SJSA1 (cell line): Measurements from ENCODE around the gene SH3D19. TPM values are rescaled to one million over a fixed set of nuclear protein-coding genes. Genes with fewer than 3 reads are reported as not detected.
"Not testable (repeated sequence)": the region's sequence is repeated elsewhere in the genome, so short reads cannot be mapped to it uniquely, and the experiment has no call there.

Experiments
- DNase-seq, 2 experiments: peaks; one replicate each; pipeline ENCODE4 v3.0.0-alpha.2; 2015 to 2020; ENCODE audit warnings: low spot score in 2 of 2, low read depth in 1 of 2
- H3K27ac ChIP-seq: fragments of 250-450 bp; sonication (Bioruptor Pico); 2 replicates; pipeline ENCODE4 v1.5.1; 2020; ENCODE audit warnings: mild to moderate bottlenecking, moderate library complexity
- H3K27me3 ChIP-seq: fragments of 250-450 bp; sonication (Bioruptor Pico); replicated peaks from 2 replicates; pipeline ENCODE4 v1.5.1; 2020; ENCODE audit warnings: mild to moderate bottlenecking, moderate library complexity
- H3K36me3 ChIP-seq: fragments of 250-450 bp; sonication (Bioruptor Pico); 2 replicates; pipeline ENCODE4 v1.5.1; 2020; ENCODE audit warnings: mild to moderate bottlenecking
- H3K4me1 ChIP-seq: fragments of 250-450 bp; sonication (Bioruptor Pico); replicated peaks from 2 replicates; pipeline ENCODE4 v1.6.1; 2021; ENCODE audit warnings: mild to moderate bottlenecking
- H3K4me3 ChIP-seq: fragments of 250-450 bp; sonication (Bioruptor Pico); 2 replicates; pipeline ENCODE4 v1.5.1; 2020; ENCODE audit warnings: mild to moderate bottlenecking
- H3K9me3 ChIP-seq: fragments of 250-450 bp; sonication (Bioruptor Pico); replicated peaks from 2 replicates; pipeline ENCODE4 v1.5.1; 2020; ENCODE audit warnings: mild to moderate bottlenecking
- total RNA-seq: library from RNA; depleted of rRNA; stranded (reverse); fragments of >200 nt; shearing (Covaris generic); gene quantifications from 2 replicates; pipeline ENCODE4 v1.2.3, GENCODE V29; 2014

The SH3D19 gene
- total RNA-seq, 1 experiment from 2014 or later, result 6.9 TPM

GRCh38 chr4:151251603-151252304 lies 73.7 kb downstream of the SH3D19 start:
- Histone ChIP-seq H3K4me1 (no peaks in the 10 kb centered on the region), H3K4me3 (no peak overlapping the region), H3K27me3 (no peaks in the 10 kb centered on the region; the same call in 1 of the 2 replicates), H3K27ac (no peak overlapping the region), H3K9me3 (no peaks in the 10 kb centered on the region), H3K36me3 (no peaks in the 10 kb centered on the region)
- DNase-seq, result no peak

GRCh38 chr4:151250706-151251105 lies 74.7 kb downstream of the SH3D19 start:
- Histone ChIP-seq H3K27ac (no peak overlapping the region), H3K9me3 (no peaks in the 10 kb centered on the region), H3K36me3 (no peaks in the 10 kb centered on the region), H3K4me1 (no peaks in the 10 kb centered on the region), H3K27me3 (no peaks in the 10 kb centered on the region; the same call in 1 of the 2 replicates), H3K4me3 (no peak overlapping the region)
- no peak for DNase-seq

- Histone ChIP-seq H3K9me3 (no peaks in the 10 kb centered on the region), H3K27me3 (no peaks in the 10 kb centered on the region; the same call in 1 of the 2 replicates), H3K4me1 (no peaks in the 10 kb centered on the region), H3K4me3 (no peak overlapping the region), H3K36me3 (no peaks in the 10 kb centered on the region), H3K27ac (no peak overlapping the region)
- DNase-seq, result no peak
Measured at GRCh38 chr4:151248519-151248918, 76.9 kb downstream of the SH3D19 start.

GRCh38 chr4:151247395-151247794 lies 78.0 kb downstream of the SH3D19 start:
- Histone ChIP-seq H3K9me3 (no peaks in the 10 kb centered on the region), H3K27ac (no peak overlapping the region), H3K4me1 (no peaks in the 10 kb centered on the region), H3K4me3 (no peak overlapping the region), H3K27me3 (no peaks in the 10 kb centered on the region; the same call in 1 of the 2 replicates), H3K36me3 (no peaks in the 10 kb centered on the region)
- no peak for DNase-seq

GRCh38 chr4:151246742-151247141 lies 78.7 kb downstream of the SH3D19 start:
- Histone ChIP-seq H3K27me3 (no peaks in the 10 kb centered on the region; the same call in 1 of the 2 replicates), H3K9me3 (no peaks in the 10 kb centered on the region), H3K4me1 (no peaks in the 10 kb centered on the region), H3K4me3 (no peak overlapping the region), H3K27ac (no peak overlapping the region), H3K36me3 (no peaks in the 10 kb centered on the region)
- DNase-seq, result no peak

- DNase-seq, result no peak
- no peaks in the 10 kb centered on the region for H3K4me1 ChIP-seq
- H3K36me3 ChIP-seq, result no peaks in the 10 kb centered on the region
- no peaks in the 10 kb centered on the region for H3K9me3 ChIP-seq
- H3K4me3 ChIP-seq, result no peak overlapping the region
- no peak overlapping the region for H3K27ac ChIP-seq
- no peaks in the 10 kb centered on the region for H3K27me3 ChIP-seq
Measured at GRCh38 chr4:151242305-151242704, 83.1 kb downstream of the SH3D19 start.

GRCh38 chr4:151239608-151240007 lies 85.8 kb downstream of the SH3D19 start:
- no peaks in the 10 kb centered on the region for H3K4me1 ChIP-seq
- H3K4me3 ChIP-seq, result no peak overlapping the region
- no peak overlapping the region for H3K27ac ChIP-seq
- no peak for DNase-seq
- H3K9me3 ChIP-seq, result no peaks in the 10 kb centered on the region
- no peaks in the 10 kb centered on the region for H3K36me3 ChIP-seq
- no peaks in the 10 kb centered on the region for H3K27me3 ChIP-seq

GRCh38 chr4:151238477-151238876 lies 86.9 kb downstream of the SH3D19 start:
- no peaks in the 10 kb centered on the region for H3K36me3 ChIP-seq
- DNase-seq, result no peak

GRCh38 chr4:151236036-151236435 lies 89.4 kb downstream of the SH3D19 start:
- Histone ChIP-seq H3K9me3 (no peaks in the 10 kb centered on the region), H3K27me3 (no peaks in the 10 kb centered on the region), H3K36me3 (no peaks in the 10 kb centered on the region), H3K27ac (no peak overlapping the region), H3K4me3 (no peak overlapping the region), H3K4me1 (no peaks in the 10 kb centered on the region)
- DNase-seq, result no peak

More at GRCh38 chr4:151238477-151238876, 86.9 kb downstream of the SH3D19 start:
- no peak overlapping the region for H3K4me3 ChIP-seq
- H3K9me3 ChIP-seq, result no peaks in the 10 kb centered on the region
- no peak overlapping the region for H3K27ac ChIP-seq
- H3K27me3 ChIP-seq, result no peaks in the 10 kb centered on the region
- no peaks in the 10 kb centered on the region for H3K4me1 ChIP-seq

GRCh38 chr4:151235373-151235772 lies 90.0 kb downstream of the SH3D19 start:
- DNase-seq, H3K36me3 ChIP-seq, H3K27ac ChIP-seq, H3K4me3 ChIP-seq, H3K4me1 ChIP-seq, H3K9me3 ChIP-seq, H3K27me3 ChIP-seq: not testable (repeated sequence)

- Histone ChIP-seq H3K27me3 (no peaks in the 10 kb centered on the region), H3K27ac (no peak overlapping the region), H3K4me1 (no peaks in the 10 kb centered on the region), H3K9me3 (no peaks in the 10 kb centered on the region), H3K4me3 (no peak overlapping the region), H3K36me3 (no peaks in the 10 kb centered on the region)
- DNase-seq, result no peak
Measured at GRCh38 chr4:151233600-151233999, 91.8 kb downstream of the SH3D19 start.

GRCh38 chr4:151231915-151232595 lies 93.3 kb downstream of the SH3D19 start:
- DNase-seq, result no peak
- no peaks in the 10 kb centered on the region; the same call in 1 of the 2 replicates for H3K36me3 ChIP-seq
- H3K27ac ChIP-seq, result no peak overlapping the region
- H3K4me3 ChIP-seq, result no peak overlapping the region
- H3K27me3 ChIP-seq, result no peaks in the 10 kb centered on the region
- peaks cover 12% of the 10 kb centered on the region for H3K4me1 ChIP-seq
- H3K9me3 ChIP-seq, result no peaks in the 10 kb centered on the region

GRCh38 chr4:151228189-151229119 lies 97.0 kb downstream of the SH3D19 start:
- peaks cover 30% of the 10 kb centered on the region for H3K4me1 ChIP-seq
- DNase-seq, result no peak
- no peak overlapping the region for H3K4me3 ChIP-seq
- H3K27ac ChIP-seq, result peak overlapping the region; percentile 27
- H3K36me3 ChIP-seq, result no peaks in the 10 kb centered on the region; the same call in 1 of the 2 replicates
- no peaks in the 10 kb centered on the region for H3K27me3 ChIP-seq
- no peaks in the 10 kb centered on the region for H3K9me3 ChIP-seq
